KMS-11 (cell line): ENCODE results near the gene CA7.
A peak's percentile ranks its signal among the peaks of the same experiment; 100 is the strongest.

Experiments
- H2AFZ ChIP-seq: fragments of 200-600 bp; sonication (generic); 2 replicates; pipeline ENCODE4 v1.6.1; 2016; ENCODE audit warnings: antibody characterized with exemption, mixed run types, low read depth
- H3K27ac ChIP-seq: fragments of 200-600 bp; sonication (generic); 2 replicates; pipeline ENCODE4 v1.6.1; 2016; ENCODE audit warnings: mild to moderate bottlenecking, mixed run types
- H3K27me3 ChIP-seq: fragments of 200-600 bp; sonication (generic); 2 replicates; pipeline ENCODE4 v1.6.1; 2017; ENCODE audit warnings: mild to moderate bottlenecking, low read depth, mixed run types, moderate library complexity; ENCODE audit not compliant: insufficient read depth
- H3K36me3 ChIP-seq: fragments of 200-600 bp; sonication (generic); 2 replicates; pipeline ENCODE4 v1.6.1; 2017; ENCODE audit warnings: mild to moderate bottlenecking, mixed run types; ENCODE audit not compliant: insufficient read depth
- H3K4me1 ChIP-seq: fragments of 200-600 bp; sonication (generic); 2 replicates; pipeline ENCODE4 v1.6.1; 2016; ENCODE audit warnings: mild to moderate bottlenecking, low read depth, mixed run types; ENCODE audit not compliant: poor library complexity, severe bottlenecking
- H3K4me2 ChIP-seq: fragments of 200-600 bp; sonication (generic); 2 replicates; pipeline ENCODE4 v1.7.0; 2016; ENCODE audit warnings: mild to moderate bottlenecking, mixed run types
- H3K4me3 ChIP-seq: fragments of 200-600 bp; sonication (generic); IDR thresholded peaks from 2 replicates; pipeline ENCODE4 v1.6.1; 2017; ENCODE audit warnings: low read depth, low read length, mixed read lengths; ENCODE audit not compliant: insufficient read depth
- H3K79me2 ChIP-seq: fragments of 200-600 bp; sonication (generic); 2 replicates; pipeline ENCODE4 v1.6.1; 2016; ENCODE audit warnings: low read depth, mixed run types; ENCODE audit not compliant: insufficient read depth
- H3K9ac ChIP-seq: fragments of 200-600 bp; sonication (generic); 2 replicates; pipeline ENCODE4 v1.6.1; 2016; ENCODE audit warnings: mild to moderate bottlenecking, mixed run types
- H4K20me1 ChIP-seq: fragments of 200-600 bp; sonication (generic); 2 replicates; pipeline ENCODE4 v1.6.1; 2016; ENCODE audit warnings: mild to moderate bottlenecking, mixed run types; ENCODE audit not compliant: insufficient read depth
- TF ChIP-seq, protein P1 (sequence below): fragments of 200-600 bp; sonication (generic); conservative IDR thresholded peaks from 2 replicates; pipeline ENCODE4 v1.6.1; 2017; ENCODE audit warnings: low read depth, mild to moderate bottlenecking, antibody characterized with exemption, low read length, moderate library complexity, mixed read lengths

CA7 gene

GRCh38 chr16:66881560-66881959, 37.3 kb downstream of the CA7 start:
- 0 out of 2 replicates have a peak, but pooled peaks cover 2% of the 10 kb centered on the region for H3K36me3 ChIP-seq
- peaks cover 18% of the 10 kb centered on the region; the same call in 1 of the 2 replicates for H3K79me2 ChIP-seq
- H3K27ac ChIP-seq, result no peak overlapping the region
- TF ChIP-seq, protein P1, sequence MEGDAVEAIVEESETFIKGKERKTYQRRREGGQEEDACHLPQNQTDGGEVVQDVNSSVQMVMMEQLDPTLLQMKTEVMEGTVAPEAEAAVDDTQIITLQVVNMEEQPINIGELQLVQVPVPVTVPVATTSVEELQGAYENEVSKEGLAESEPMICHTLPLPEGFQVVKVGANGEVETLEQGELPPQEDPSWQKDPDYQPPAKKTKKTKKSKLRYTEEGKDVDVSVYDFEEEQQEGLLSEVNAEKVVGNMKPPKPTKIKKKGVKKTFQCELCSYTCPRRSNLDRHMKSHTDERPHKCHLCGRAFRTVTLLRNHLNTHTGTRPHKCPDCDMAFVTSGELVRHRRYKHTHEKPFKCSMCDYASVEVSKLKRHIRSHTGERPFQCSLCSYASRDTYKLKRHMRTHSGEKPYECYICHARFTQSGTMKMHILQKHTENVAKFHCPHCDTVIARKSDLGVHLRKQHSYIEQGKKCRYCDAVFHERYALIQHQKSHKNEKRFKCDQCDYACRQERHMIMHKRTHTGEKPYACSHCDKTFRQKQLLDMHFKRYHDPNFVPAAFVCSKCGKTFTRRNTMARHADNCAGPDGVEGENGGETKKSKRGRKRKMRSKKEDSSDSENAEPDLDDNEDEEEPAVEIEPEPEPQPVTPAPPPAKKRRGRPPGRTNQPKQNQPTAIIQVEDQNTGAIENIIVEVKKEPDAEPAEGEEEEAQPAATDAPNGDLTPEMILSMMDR, result no peak
- H3K4me3 ChIP-seq, result no peak overlapping the region
- no peaks in the 10 kb centered on the region for H4K20me1 ChIP-seq
- peaks cover 44% of the 10 kb centered on the region for H3K4me1 ChIP-seq
- H3K4me2 ChIP-seq, result peak overlapping the region; percentile 94
- no peak overlapping the region for H2AFZ ChIP-seq
- no peak overlapping the region for H3K9ac ChIP-seq
- H3K27me3 ChIP-seq, result no peaks in the 10 kb centered on the region

GRCh38 chr16:66881964-66882508, 37.8 kb downstream of the CA7 start:
- Histone ChIP-seq H3K4me2 (peak overlapping the region; percentile 94), H3K36me3 (0 out of 2 replicates have a peak, but pooled peaks cover 5% of the 10 kb centered on the region), H2AFZ (no peak overlapping the region), H3K9ac (no peak overlapping the region), H3K4me1 (peaks cover 39% of the 10 kb centered on the region), H3K27me3 (no peaks in the 10 kb centered on the region), H3K27ac (no peak overlapping the region), H4K20me1 (no peaks in the 10 kb centered on the region), H3K79me2 (peaks cover 18% of the 10 kb centered on the region; the same call in 1 of the 2 replicates), H3K4me3 (no peak overlapping the region)
- TF ChIP-seq, protein P1, result no peak

DNA sequence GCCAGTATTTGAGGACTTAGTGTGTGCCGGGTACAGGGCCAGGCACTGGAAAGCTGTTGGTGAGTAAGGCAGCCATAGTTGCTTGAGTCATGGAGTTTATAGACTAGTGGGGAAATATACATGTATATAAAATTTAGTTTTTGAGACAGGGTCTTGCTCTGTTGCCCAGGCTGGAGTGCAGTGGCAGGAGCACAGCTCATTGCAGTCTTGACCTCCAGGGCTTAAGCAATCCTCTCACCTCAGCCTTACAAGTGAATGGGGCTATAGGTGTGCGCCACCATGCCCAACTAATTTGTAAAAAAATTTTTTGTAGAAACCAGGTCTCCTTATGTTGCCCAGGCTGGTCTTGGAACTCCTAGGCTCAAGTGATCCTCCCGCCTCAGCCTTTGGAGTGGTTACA, 38.5 kb downstream of the CA7 start:
- Histone ChIP-seq H4K20me1 (no peaks in the 10 kb centered on the region), H3K27ac (no peak overlapping the region), H3K79me2 (peaks cover 18% of the 10 kb centered on the region; the same call in 1 of the 2 replicates), H3K36me3 (0 out of 2 replicates have a peak, but pooled peaks cover 5% of the 10 kb centered on the region), H2AFZ (no peak overlapping the region), H3K9ac (no peak overlapping the region), H3K4me1 (peaks cover 33% of the 10 kb centered on the region), H3K4me3 (no peak overlapping the region), H3K27me3 (no peaks in the 10 kb centered on the region), H3K4me2 (no peak overlapping the region; the same call in 1 of the 2 replicates)
- TF ChIP-seq, protein P1, result no peak

- H3K27ac ChIP-seq, result no peak overlapping the region
Observed at GRCh38 chr16:66885491-66885890, 41.3 kb downstream of the CA7 start.

More at GRCh38 chr16:66885491-66885890, 41.3 kb downstream of the CA7 start:
- Histone ChIP-seq H4K20me1 (no peaks in the 10 kb centered on the region), H3K4me1 (peaks cover 11% of the 10 kb centered on the region), H3K9ac (no peak overlapping the region), H2AFZ (no peak overlapping the region), H3K27me3 (no peaks in the 10 kb centered on the region), H3K36me3 (0 out of 2 replicates have a peak, but pooled peaks cover 5% of the 10 kb centered on the region), H3K79me2 (peaks cover 18% of the 10 kb centered on the region; the same call in 1 of the 2 replicates), H3K4me2 (no peak overlapping the region), H3K4me3 (no peak overlapping the region)
- TF ChIP-seq, protein P1, result no peak
